ENCODE data around the gene TKT. TPM values are rescaled to one million over a fixed set of nuclear protein-coding genes. Genes with fewer than 3 reads are reported as not detected.
A peak's percentile ranks its signal among the peaks of the same experiment; 100 is the strongest.

The TKT gene
- total and polyA plus RNA-seq, 2 of the 13 experiments (the other 11 are each of a cell fraction or from before 2014, with no cell fraction given) = 150 to 238 TPM

GRCh38 chr3:53219895-53220483, 35.8 kb downstream of the TKT start (continued):
- TF ChIP-seq UBTF (CRISPR knock-in tag; IDR thresholded peaks at IDR 0.05) = peak; percentile 29; the same call in 1 of the 2 replicates
- no peak for TF ChIP-seq ZNF512B (CRISPR knock-in tag; IDR thresholded peaks at IDR 0.05; ENCODE audit: borderline replicate concordance)
- TF ChIP-seq ZNF557 (CRISPR knock-in tag; IDR thresholded peaks at IDR 0.05) = no peak
- no peak for TF ChIP-seq AKNA (CRISPR knock-in tag; IDR thresholded peaks at IDR 0.05; ENCODE audit: borderline replicate concordance)
- no peak for TF ChIP-seq ZNF124 (CRISPR knock-in tag; IDR thresholded peaks at IDR 0.05)
- TF ChIP-seq TEF (CRISPR knock-in tag; IDR thresholded peaks at IDR 0.05) = no peak
- TF ChIP-seq ZNF484 (CRISPR knock-in tag; IDR thresholded peaks at IDR 0.05; ENCODE audit: borderline replicate concordance, low read depth) = no peak
- TF ChIP-seq ZBTB7A (CRISPR knock-in tag; IDR thresholded peaks at IDR 0.05) = no peak
- no peak for TF ChIP-seq MTA3 (CRISPR knock-in tag; IDR thresholded peaks at IDR 0.05)
- TF ChIP-seq REXO4 (CRISPR knock-in tag; IDR thresholded peaks at IDR 0.05; ENCODE audit: borderline replicate concordance) = no peak
- TF ChIP-seq STAG1 (CRISPR knock-in tag; IDR thresholded peaks at IDR 0.05) = peak; percentile 87
- TF ChIP-seq CAMTA2 (CRISPR knock-in tag; IDR thresholded peaks at IDR 0.05; ENCODE audit: borderline replicate concordance) = no peak
- TF ChIP-seq ZNF776 (CRISPR knock-in tag; IDR thresholded peaks at IDR 0.05) = no peak
- no peak for TF ChIP-seq ZNF598 (CRISPR knock-in tag; IDR thresholded peaks at IDR 0.05; ENCODE audit: borderline replicate concordance)
- no peak for TF ChIP-seq ZFP82 (CRISPR knock-in tag; IDR thresholded peaks at IDR 0.05; ENCODE audit: borderline replicate concordance)
- TF ChIP-seq SAP130 (CRISPR knock-in tag; IDR thresholded peaks at IDR 0.05; ENCODE audit: low read depth) = peak; percentile 52
- no peak for TF ChIP-seq ZNF263 (CRISPR knock-in tag; IDR thresholded peaks at IDR 0.05)
- TF ChIP-seq ZNF547 (CRISPR knock-in tag; IDR thresholded peaks at IDR 0.05) = no peak
- TF ChIP-seq NFE2 (CRISPR knock-in tag; IDR thresholded peaks at IDR 0.05) = no peak
- TF ChIP-seq SATB2 (CRISPR knock-in tag; IDR thresholded peaks at IDR 0.05) = no peak
- TF ChIP-seq ZBTB21 (CRISPR knock-in tag; IDR thresholded peaks at IDR 0.05) = no peak
